SK-N-SH (cell line): ENCODE measurements around the gene IL9. TPM values are rescaled to one million over a fixed set of nuclear protein-coding genes. Genes with fewer than 3 reads are reported as not detected.

Source experiments
- CTCF ChIA-PET: fragments of 300-600, 350-600 bp; formaldehyde crosslinking; extraction: SDS; loops from one replicate; lab custom pipeline; 2021; lab: Yijun Ruan, JAX
- POLR2A ChIA-PET: fragments of 350-600 bp; sonication (Branson Sonifier 250); formaldehyde crosslinking; extraction: SDS; loops from one replicate; lab custom pipeline; 2020; ENCODE audit warnings: antibody characterized with exemption, inconsistent platforms; lab: Yijun Ruan, JAX
- DNase-seq: peaks from one replicate; pipeline ENCODE4 v3.0.0; 2012
- H2AFZ ChIP-seq: fragments of 200-600 bp; sonication (generic); 2 replicates; pipeline ENCODE4 v1.8.1; 2016; ENCODE audit warnings: antibody characterized with exemption, mild to moderate bottlenecking, low read depth
- H3F3A ChIP-seq: fragments of 200-600 bp; sonication (generic); replicated peaks from 2 replicates; pipeline ENCODE3; 2016; ENCODE audit warnings: antibody characterized with exemption, mild to moderate bottlenecking; ENCODE audit not compliant: insufficient read depth
- H3K27ac ChIP-seq, 2 experiments: fragments of 200-500 bp in 1 of 2; fragments of 200-600 bp in 1 of 2; sonication (Bioruptor generic) in 1 of 2; sonication (generic), shearing (Covaris generic) in 1 of 2; 2 replicates each; pipeline versions ENCODE4 v1.5.1 to v1.6.1; 2014 to 2016; ENCODE audit warnings: low read depth in 2 of 2, inconsistent platforms in 1 of 2, low read length in 1 of 2, mild to moderate bottlenecking in 1 of 2, mixed read lengths in 1 of 2
- H3K27me3 ChIP-seq: fragments of 200-600 bp; sonication (generic), shearing (Covaris generic); 2 replicates; pipeline ENCODE4 v1.6.1; 2016; ENCODE audit warnings: mixed run types; ENCODE audit not compliant: insufficient read depth
- H3K36me3 ChIP-seq, 2 experiments: fragments of 200-500 bp in 1 of 2; fragments of 200-600 bp in 1 of 2; sonication (Bioruptor generic) in 1 of 2; sonication (generic) in 1 of 2; replicated peaks in 1 of 2; 2 replicates each; pipeline versions ENCODE3 to v1.5.1; 2014 to 2016; ENCODE audit warnings: low read length in 1 of 2, mild to moderate bottlenecking in 1 of 2; ENCODE audit not compliant: insufficient read depth in 2 of 2, control insufficient read depth in 1 of 2
- H3K4me1 ChIP-seq, 2 experiments: fragments of 200-500 bp in 1 of 2; fragments of 200-600 bp in 1 of 2; sonication (Bioruptor generic) in 1 of 2; sonication (generic), shearing (Covaris generic) in 1 of 2; 2 replicates each; pipeline versions ENCODE4 v1.5.1 to v1.6.1; 2014 to 2016; ENCODE audit warnings: low read depth in 1 of 2, low read length in 1 of 2, mixed run types in 1 of 2; ENCODE audit not compliant: insufficient read depth in 2 of 2, control insufficient read depth in 1 of 2
- H3K4me2 ChIP-seq: fragments of 200-600 bp; sonication (generic), shearing (Covaris generic); 2 replicates; pipeline ENCODE4 v1.6.1; 2017; ENCODE audit warnings: mixed run types
- H3K4me3 ChIP-seq, 2 experiments: fragments of 200-500 bp in 1 of 2; fragments of 200-600 bp in 1 of 2; sonication (Bioruptor generic) in 1 of 2; sonication (generic), shearing (Covaris generic) in 1 of 2; 2 replicates each; pipeline versions ENCODE4 v1.5.1 to v1.8.1; 2014 to 2016; ENCODE audit warnings: low read depth in 2 of 2, inconsistent platforms in 1 of 2, low read length in 1 of 2, mild to moderate bottlenecking in 1 of 2, mixed read lengths in 1 of 2, moderate library complexity in 1 of 2
- H3K79me2 ChIP-seq: fragments of 200-600 bp; sonication (generic); 2 replicates; pipeline ENCODE4 v1.8.1; 2017; ENCODE audit warnings: mild to moderate bottlenecking; ENCODE audit not compliant: insufficient read depth
- H3K9ac ChIP-seq: fragments of 200-600 bp; sonication (generic); 2 replicates; pipeline ENCODE4 v1.6.1; 2017; ENCODE audit warnings: mixed run types
- H3K9me2 ChIP-seq: fragments of 200-600 bp; sonication (generic); 2 replicates; pipeline ENCODE4 v1.6.1; 2017; ENCODE audit warnings: mixed run types
- H3K9me3 ChIP-seq: fragments of 200-600 bp; sonication (generic); 2 replicates; pipeline ENCODE4 v1.6.1; 2017; ENCODE audit warnings: mixed run types, mild to moderate bottlenecking, moderate library complexity
- H4K20me1 ChIP-seq: fragments of 200-600 bp; sonication (generic); 2 replicates; pipeline ENCODE4 v1.6.1; 2017; ENCODE audit warnings: mild to moderate bottlenecking, mixed run types; ENCODE audit not compliant: insufficient read depth
- CHD2 ChIP-seq: fragments of 150-350 bp; IDR thresholded peaks from 2 replicates; pipeline ENCODE4 v1.6.1; 2018; ENCODE audit warnings: low read length; ENCODE audit not compliant: partially characterized antibody
- EP300 ChIP-seq, 2 experiments: IDR thresholded peaks; 2 replicates each; pipeline versions ENCODE4 v1.4.0 to v1.6.1; 2012; ENCODE audit warnings: borderline replicate concordance in 1 of 2, low read depth in 1 of 2, low read length in 1 of 2
- GABPA ChIP-seq: IDR thresholded peaks from 2 replicates; pipeline ENCODE4 v1.4.0; 2012; ENCODE audit warnings: low read depth, mild to moderate bottlenecking
- GATA2 ChIP-seq: sonication (generic); formaldehyde crosslinking; IDR thresholded peaks from 2 replicates; pipeline ENCODE4 v1.5.0; 2020; ENCODE audit warnings: mild to moderate bottlenecking, missing genetic modification reagents
- JUND ChIP-seq: IDR thresholded peaks from 2 replicates; pipeline ENCODE4 v1.4.0; 2012
- MXI1 ChIP-seq: IDR thresholded peaks from 2 replicates; pipeline ENCODE4 v1.6.1; 2012; ENCODE audit warnings: mild to moderate bottlenecking, low read depth, low read length, improper control_type of control experiment
- NRF1 ChIP-seq: IDR thresholded peaks from 2 replicates; pipeline ENCODE4 v1.6.1; 2012; ENCODE audit warnings: low read depth, mild to moderate bottlenecking, low read length
- RXRA ChIP-seq: IDR thresholded peaks from 2 replicates; pipeline ENCODE4 v1.4.0; 2012; ENCODE audit warnings: low read depth, mild to moderate bottlenecking, borderline replicate concordance
- SIN3A ChIP-seq: IDR thresholded peaks from 2 replicates; pipeline ENCODE4 v1.6.1; 2012; ENCODE audit warnings: low read depth, mild to moderate bottlenecking, low read length, moderate library complexity, borderline replicate concordance
- SMC3 ChIP-seq: IDR thresholded peaks from 2 replicates; pipeline ENCODE4 v1.6.1; 2012; ENCODE audit warnings: low read depth, low read length, improper control_type of control experiment
- USF1 ChIP-seq: IDR thresholded peaks from 2 replicates; pipeline ENCODE4 v1.4.0; 2012; ENCODE audit warnings: low read depth, borderline replicate concordance
- WGBS: methylation state at CpG from one replicate; pipeline ENCODE4 v1.1.6; 2017; ENCODE audit warnings: low lambda C conversion rate; 5-methylcytosine and 5-hydroxymethylcytosine counted together
- polyA plus RNA-seq, 3 experiments: library from polyadenylated mRNA; depleted of rRNA; stranded (reverse); fragments of >200 nt; gene quantifications; 2 replicates each; pipeline ENCODE4 v1.2.3, GENCODE V29; 2012
- TF ChIP-seq, protein P1 (sequence below): IDR thresholded peaks from 2 replicates; pipeline ENCODE4 v1.6.1; 2012; ENCODE audit warnings: mild to moderate bottlenecking, low read depth, low read length, moderate library complexity

Gene IL9
- polyA plus RNA-seq, 1 of the 3 experiments (the other 2 are of a cell fraction): not detected

- no peak for TF ChIP-seq SMC3
- TF ChIP-seq, all 33 proteins: peak for 0
Observed at GRCh38 chr5:135868681-135869080, 27.0 kb downstream of the IL9 start (continued).

GRCh38 chr5:135867599-135867998, 28.0 kb downstream of the IL9 start:
- no peaks in the 10 kb centered on the region for H3K36me3 ChIP-seq
- H3K4me1 ChIP-seq: no peaks in the 10 kb centered on the region
- CTCF ChIA-PET: no interaction called here
- TF ChIP-seq EP300 (IDR thresholded peaks at IDR 0.05; ENCODE audit: borderline replicate concordance in 1 of 2, low read depth in 1 of 2, low read length in 1 of 2) (no peak), SMC3 (no peak), JUND (no peak), RXRA (no peak), CHD2 (no peak), SIN3A (no peak), GABPA (no peak), USF1 (no peak), GATA2 (CRISPR knock-in tag) (no peak)
- TF ChIP-seq, protein P1, sequence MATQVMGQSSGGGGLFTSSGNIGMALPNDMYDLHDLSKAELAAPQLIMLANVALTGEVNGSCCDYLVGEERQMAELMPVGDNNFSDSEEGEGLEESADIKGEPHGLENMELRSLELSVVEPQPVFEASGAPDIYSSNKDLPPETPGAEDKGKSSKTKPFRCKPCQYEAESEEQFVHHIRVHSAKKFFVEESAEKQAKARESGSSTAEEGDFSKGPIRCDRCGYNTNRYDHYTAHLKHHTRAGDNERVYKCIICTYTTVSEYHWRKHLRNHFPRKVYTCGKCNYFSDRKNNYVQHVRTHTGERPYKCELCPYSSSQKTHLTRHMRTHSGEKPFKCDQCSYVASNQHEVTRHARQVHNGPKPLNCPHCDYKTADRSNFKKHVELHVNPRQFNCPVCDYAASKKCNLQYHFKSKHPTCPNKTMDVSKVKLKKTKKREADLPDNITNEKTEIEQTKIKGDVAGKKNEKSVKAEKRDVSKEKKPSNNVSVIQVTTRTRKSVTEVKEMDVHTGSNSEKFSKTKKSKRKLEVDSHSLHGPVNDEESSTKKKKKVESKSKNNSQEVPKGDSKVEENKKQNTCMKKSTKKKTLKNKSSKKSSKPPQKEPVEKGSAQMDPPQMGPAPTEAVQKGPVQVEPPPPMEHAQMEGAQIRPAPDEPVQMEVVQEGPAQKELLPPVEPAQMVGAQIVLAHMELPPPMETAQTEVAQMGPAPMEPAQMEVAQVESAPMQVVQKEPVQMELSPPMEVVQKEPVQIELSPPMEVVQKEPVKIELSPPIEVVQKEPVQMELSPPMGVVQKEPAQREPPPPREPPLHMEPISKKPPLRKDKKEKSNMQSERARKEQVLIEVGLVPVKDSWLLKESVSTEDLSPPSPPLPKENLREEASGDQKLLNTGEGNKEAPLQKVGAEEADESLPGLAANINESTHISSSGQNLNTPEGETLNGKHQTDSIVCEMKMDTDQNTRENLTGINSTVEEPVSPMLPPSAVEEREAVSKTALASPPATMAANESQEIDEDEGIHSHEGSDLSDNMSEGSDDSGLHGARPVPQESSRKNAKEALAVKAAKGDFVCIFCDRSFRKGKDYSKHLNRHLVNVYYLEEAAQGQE: no peak
- H3K9me2 ChIP-seq: no peaks in the 10 kb centered on the region
- H2AFZ ChIP-seq: no peak overlapping the region
- no peak overlapping the region for H3K9ac ChIP-seq
- H3K4me3 ChIP-seq: no peak overlapping the region
- no peak overlapping the region for H3K4me2 ChIP-seq
- no peaks in the 10 kb centered on the region for H3F3A ChIP-seq
- H3K9me3 ChIP-seq: no peaks in the 10 kb centered on the region
- no peaks in the 10 kb centered on the region for H4K20me1 ChIP-seq
- H3K79me2 ChIP-seq: no peaks in the 10 kb centered on the region
- POLR2A ChIA-PET: no interaction called here
- no peak for DNase-seq
- H3K27me3 ChIP-seq: no peaks in the 10 kb centered on the region
- H3K27ac ChIP-seq: no peak overlapping the region

DNA sequence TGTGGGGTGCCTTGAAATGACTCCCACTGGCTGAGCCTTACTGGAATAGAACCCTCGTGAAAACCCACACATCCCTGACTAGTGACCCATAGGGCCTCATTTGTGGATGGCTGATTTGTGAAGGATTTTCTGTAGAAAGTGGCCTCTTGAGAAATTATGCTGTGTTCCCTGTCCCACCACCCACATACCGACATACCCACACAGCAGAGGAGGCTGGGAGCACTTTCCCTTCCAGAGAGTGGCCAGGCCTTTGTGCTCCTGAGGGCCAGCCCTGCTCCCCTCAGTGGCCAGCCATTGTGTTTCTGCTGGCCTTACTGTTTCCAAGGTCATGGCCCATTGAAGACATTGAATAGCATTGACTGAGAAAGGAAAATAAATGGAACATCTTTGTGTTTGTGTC, 29.6 kb downstream of the IL9 start:
- Histone ChIP-seq H3K9me3 (no peaks in the 10 kb centered on the region), H3K36me3 (no peaks in the 10 kb centered on the region), H3F3A (no peaks in the 10 kb centered on the region), H3K9ac (no peak overlapping the region), H3K27ac (no peak overlapping the region), H4K20me1 (no peaks in the 10 kb centered on the region), H3K4me3 (no peak overlapping the region), H3K4me1 (no peaks in the 10 kb centered on the region), H3K4me2 (no peak overlapping the region), H3K79me2 (no peaks in the 10 kb centered on the region), H3K9me2 (no peaks in the 10 kb centered on the region), H2AFZ (no peak overlapping the region), H3K27me3 (no peaks in the 10 kb centered on the region)
- TF ChIP-seq NRF1 (no peak), MXI1 (no peak), RXRA (no peak)
- ChIA-PET POLR2A (no interaction called here), CTCF (interaction anchor here (0.9 kb wide), 1 partner anchor 409 kb away, joined by 3 read pairs; no protein-coding TSS in a partner anchor)
- no peak for DNase-seq
- WGBS: 16% methylated on average over 2 of the region's 2 CpGs
